ENCODE measurements around the gene NFATC4. TPM values are rescaled to one million over a fixed set of nuclear protein-coding genes. Genes with fewer than 3 reads are reported as not detected.
A peak's percentile ranks its signal among the peaks of the same experiment; 100 is the strongest.

Gene NFATC4
- total RNA-seq, 2 donors from 2014 or later: not detected

- H3K9me3 ChIP-seq (ENCODE audit: control insufficient read depth, low read length, poor library complexity, severe bottlenecking): no peaks in the 10 kb centered on the region
- no peak overlapping the region for H3K4me3 Mint-ChIP-seq
- H3K36me3 Mint-ChIP-seq (ENCODE audit: low read depth): peaks cover 2% of the 10 kb centered on the region
- peaks cover 36% of the 10 kb centered on the region for H3K27me3 Mint-ChIP-seq
- H3K27ac Mint-ChIP-seq: no peak overlapping the region
- DNase-seq: no peak
- H3K4me1 Mint-ChIP-seq: peaks cover 4% of the 10 kb centered on the region
- ATAC-seq: no peak
These were observed 49.1 kb downstream of the NFATC4 start for GRCh38 chr14:24416932-24417619.

- no peak for DNase-seq
- Mint-ChIP-seq H3K4me1 (no peaks in the 10 kb centered on the region), H3K36me3 (ENCODE audit: low read depth) (peaks cover 2% of the 10 kb centered on the region), H3K27me3 (peaks cover 30% of the 10 kb centered on the region), H3K4me3 (no peak overlapping the region), H3K27ac (no peak overlapping the region)
- no peaks in the 10 kb centered on the region for H3K9me3 ChIP-seq (ENCODE audit: control insufficient read depth, low read length, poor library complexity, severe bottlenecking)
- ATAC-seq: no peak
These were observed 50.0 kb downstream of the NFATC4 start for GRCh38 chr14:24417832-24418491.

- ATAC-seq (no peak), DNase-seq (no peak)
- no peaks in the 10 kb centered on the region for H3K9me3 ChIP-seq (ENCODE audit: control insufficient read depth, low read length, poor library complexity, severe bottlenecking)
- Mint-ChIP-seq H3K36me3 (ENCODE audit: low read depth) (peaks cover 2% of the 10 kb centered on the region), H3K27me3 (peaks cover 30% of the 10 kb centered on the region), H3K4me1 (no peaks in the 10 kb centered on the region), H3K4me3 (no peak overlapping the region), H3K27ac (no peak overlapping the region)
These were observed 50.5 kb downstream of the NFATC4 start for GRCh38 chr14:24418492-24418873.

- H3K9me3 ChIP-seq (ENCODE audit: control insufficient read depth, low read length, poor library complexity, severe bottlenecking): no peaks in the 10 kb centered on the region
- no peak overlapping the region for H3K4me3 Mint-ChIP-seq
- DNase-seq (no peak), ATAC-seq (peak; percentile 66)
- H3K4me1 Mint-ChIP-seq: peaks cover 18% of the 10 kb centered on the region
- peaks cover 9% of the 10 kb centered on the region for H3K27me3 Mint-ChIP-seq
- H3K27ac Mint-ChIP-seq: no peak overlapping the region
- H3K36me3 Mint-ChIP-seq (ENCODE audit: low read depth): peaks cover 2% of the 10 kb centered on the region
These were observed 54.3 kb downstream of the NFATC4 start for GRCh38 chr14:24422261-24422660.

GRCh38 chr14:24422694-24423601 lies 55.0 kb downstream of the NFATC4 start:
- Mint-ChIP-seq H3K36me3 (ENCODE audit: low read depth) (peaks cover 2% of the 10 kb centered on the region), H3K27ac (no peak overlapping the region), H3K4me1 (peaks cover 21% of the 10 kb centered on the region), H3K27me3 (peaks cover 9% of the 10 kb centered on the region), H3K4me3 (no peak overlapping the region)
- no peaks in the 10 kb centered on the region for H3K9me3 ChIP-seq (ENCODE audit: control insufficient read depth, low read length, poor library complexity, severe bottlenecking)
- DNase-seq (no peak), ATAC-seq (no peak)

GRCh38 chr14:24425704-24426103 lies 57.7 kb downstream of the NFATC4 start:
- ATAC-seq: no peak
- H3K4me3 Mint-ChIP-seq: peak overlapping the region; percentile 19
- no peak for DNase-seq

GRCh38 chr14:24426150-24426911 lies 58.3 kb downstream of the NFATC4 start:
- peak overlapping the region; percentile 79 for H3K4me3 Mint-ChIP-seq
- no peaks in the 10 kb centered on the region for H3K27me3 Mint-ChIP-seq
- peak overlapping the region; percentile 92 for H3K27ac Mint-ChIP-seq
- DNase-seq (no peak), ATAC-seq (no peak)
- H3K36me3 Mint-ChIP-seq (ENCODE audit: low read depth): no peaks in the 10 kb centered on the region
- H3K9me3 ChIP-seq (ENCODE audit: control insufficient read depth, low read length, poor library complexity, severe bottlenecking): no peaks in the 10 kb centered on the region
- peaks cover 35% of the 10 kb centered on the region for H3K4me1 Mint-ChIP-seq

More at GRCh38 chr14:24425704-24426103, 57.7 kb downstream of the NFATC4 start:
- H3K4me1 Mint-ChIP-seq: peaks cover 31% of the 10 kb centered on the region
- no peaks in the 10 kb centered on the region for H3K27me3 Mint-ChIP-seq
- H3K9me3 ChIP-seq (ENCODE audit: control insufficient read depth, low read length, poor library complexity, severe bottlenecking): no peaks in the 10 kb centered on the region
- peak overlapping the region; percentile 92 for H3K27ac Mint-ChIP-seq
- H3K36me3 Mint-ChIP-seq (ENCODE audit: low read depth): no peaks in the 10 kb centered on the region

- peaks cover 3% of the 10 kb centered on the region for H3K36me3 Mint-ChIP-seq (ENCODE audit: low read depth)
- peak overlapping the region; percentile 79 for H3K4me3 Mint-ChIP-seq
- H3K4me1 Mint-ChIP-seq: peaks cover 41% of the 10 kb centered on the region
- H3K27ac Mint-ChIP-seq: peak overlapping the region; percentile 92
- no peaks in the 10 kb centered on the region for H3K9me3 ChIP-seq (ENCODE audit: control insufficient read depth, low read length, poor library complexity, severe bottlenecking)
- no peaks in the 10 kb centered on the region for H3K27me3 Mint-ChIP-seq
- no peak for DNase-seq
- no peak for ATAC-seq
These were observed 59.0 kb downstream of the NFATC4 start for GRCh38 chr14:24426912-24427536.

GRCh38 chr14:24427537-24428508 lies 59.8 kb downstream of the NFATC4 start:
- Mint-ChIP-seq H3K4me3 (peak overlapping the region; percentile 50), H3K27me3 (no peaks in the 10 kb centered on the region), H3K4me1 (peaks cover 41% of the 10 kb centered on the region), H3K36me3 (ENCODE audit: low read depth) (peaks cover 3% of the 10 kb centered on the region), H3K27ac (peak overlapping the region; percentile 92)
- no peaks in the 10 kb centered on the region for H3K9me3 ChIP-seq (ENCODE audit: control insufficient read depth, low read length, poor library complexity, severe bottlenecking)
- DNase-seq (no peak), ATAC-seq (no peak)

GRCh38 chr14:24428628-24429394 lies 60.8 kb downstream of the NFATC4 start:
- H3K27me3 Mint-ChIP-seq: no peaks in the 10 kb centered on the region
- H3K4me1 Mint-ChIP-seq: peaks cover 41% of the 10 kb centered on the region
- no peaks in the 10 kb centered on the region for H3K9me3 ChIP-seq (ENCODE audit: control insufficient read depth, low read length, poor library complexity, severe bottlenecking)
- H3K27ac Mint-ChIP-seq: peak overlapping the region; percentile 96
- ATAC-seq (no peak), DNase-seq (no peak)
- H3K36me3 Mint-ChIP-seq (ENCODE audit: low read depth): peaks cover 3% of the 10 kb centered on the region
- peak overlapping the region; percentile 89 for H3K4me3 Mint-ChIP-seq
